HG03139 (cell line): ENCODE data around the gene MAPKAPK2.

Experiments
- ATAC-seq: cut with Tn5 transposase; IDR thresholded peaks from one replicate; pipeline ENCODE4 v1.9.1; 2021; ENCODE audit not compliant: unreplicated experiment

Gene MAPKAPK2

GRCh38 chr1:206682111-206682510 lies 2.6 kb upstream of the MAPKAPK2 start:
- ATAC-seq, result no peak

- ATAC-seq, result no peak
These were observed 1.4 kb upstream of the MAPKAPK2 start for GRCh38 chr1:206683313-206683712.

GRCh38 chr1:206684003-206684402 lies 702 bp upstream of the MAPKAPK2 start:
- no peak for ATAC-seq

GRCh38 chr1:206685334-206685768 lies 646 bp downstream of the MAPKAPK2 start:
- no peak for ATAC-seq

- no peak for ATAC-seq
These were observed 1.2 kb downstream of the MAPKAPK2 start for GRCh38 chr1:206685769-206686477.

- ATAC-seq, result no peak
These were observed 2.0 kb downstream of the MAPKAPK2 start for GRCh38 chr1:206686478-206687249.

- no peak for ATAC-seq
These were observed 2.7 kb downstream of the MAPKAPK2 start for GRCh38 chr1:206687251-206687914.

GRCh38 chr1:206687915-206688442 lies 3.3 kb downstream of the MAPKAPK2 start:
- ATAC-seq, result no peak

- no peak for ATAC-seq
These were observed 5.8 kb downstream of the MAPKAPK2 start for GRCh38 chr1:206690516-206690915.

- ATAC-seq, result no peak
These were observed 6.9 kb downstream of the MAPKAPK2 start for GRCh38 chr1:206691604-206692003.

GRCh38 chr1:206693029-206693428 lies 8.3 kb downstream of the MAPKAPK2 start:
- no peak for ATAC-seq

- no peak for ATAC-seq
These were observed 8.9 kb downstream of the MAPKAPK2 start for GRCh38 chr1:206693592-206693991.

- no peak for ATAC-seq
These were observed 9.7 kb downstream of the MAPKAPK2 start for GRCh38 chr1:206694171-206695124.

- ATAC-seq, result no peak
These were observed 11.0 kb downstream of the MAPKAPK2 start for GRCh38 chr1:206695733-206696132.

- ATAC-seq, result no peak
These were observed 12.3 kb downstream of the MAPKAPK2 start for GRCh38 chr1:206696812-206697585.

GRCh38 chr1:206698011-206698410 lies 13.3 kb downstream of the MAPKAPK2 start:
- ATAC-seq, result no peak

GRCh38 chr1:206699000-206699586 lies 14.4 kb downstream of the MAPKAPK2 start:
- ATAC-seq, result no peak

- no peak for ATAC-seq
These were observed 14.9 kb downstream of the MAPKAPK2 start for GRCh38 chr1:206699626-206700025.

GRCh38 chr1:206700445-206701036 lies 15.8 kb downstream of the MAPKAPK2 start:
- no peak for ATAC-seq
